Cardiac fibroblast (primary cell): ENCODE data around the gene FBXO28.

Experiments used
- DNase-seq, 2 donors: peaks; one replicate each; pipeline versions ENCODE4 v3.0.0 to v3.0.0-alpha.2; 2010; ENCODE audit warnings: low read depth in 2 of 2
- H3K4me3 ChIP-seq, 2 donors: replicated peaks in 1 of 2; 1 replicate in 1 of 2; 2 replicates in 1 of 2; pipeline ENCODE4 v1.5.1; 2011; ENCODE audit warnings: low read depth in 2 of 2, low read length in 2 of 2, mild to moderate bottlenecking in 2 of 2, moderate library complexity in 1 of 2
- TF ChIP-seq, protein P1 (sequence below): IDR thresholded peaks from one replicate; pipeline ENCODE4 v1.5.1; 2011; ENCODE audit warnings: low read depth, mild to moderate bottlenecking, low read length, inconsistent platforms

Gene FBXO28

GRCh38 chr1:224138198-224138597 is 24.3 kb downstream of the FBXO28 start:
- no peak for DNase-seq
- H3K4me3 ChIP-seq = no peak overlapping the region
- TF ChIP-seq, protein P1, sequence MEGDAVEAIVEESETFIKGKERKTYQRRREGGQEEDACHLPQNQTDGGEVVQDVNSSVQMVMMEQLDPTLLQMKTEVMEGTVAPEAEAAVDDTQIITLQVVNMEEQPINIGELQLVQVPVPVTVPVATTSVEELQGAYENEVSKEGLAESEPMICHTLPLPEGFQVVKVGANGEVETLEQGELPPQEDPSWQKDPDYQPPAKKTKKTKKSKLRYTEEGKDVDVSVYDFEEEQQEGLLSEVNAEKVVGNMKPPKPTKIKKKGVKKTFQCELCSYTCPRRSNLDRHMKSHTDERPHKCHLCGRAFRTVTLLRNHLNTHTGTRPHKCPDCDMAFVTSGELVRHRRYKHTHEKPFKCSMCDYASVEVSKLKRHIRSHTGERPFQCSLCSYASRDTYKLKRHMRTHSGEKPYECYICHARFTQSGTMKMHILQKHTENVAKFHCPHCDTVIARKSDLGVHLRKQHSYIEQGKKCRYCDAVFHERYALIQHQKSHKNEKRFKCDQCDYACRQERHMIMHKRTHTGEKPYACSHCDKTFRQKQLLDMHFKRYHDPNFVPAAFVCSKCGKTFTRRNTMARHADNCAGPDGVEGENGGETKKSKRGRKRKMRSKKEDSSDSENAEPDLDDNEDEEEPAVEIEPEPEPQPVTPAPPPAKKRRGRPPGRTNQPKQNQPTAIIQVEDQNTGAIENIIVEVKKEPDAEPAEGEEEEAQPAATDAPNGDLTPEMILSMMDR = no peak

DNA sequence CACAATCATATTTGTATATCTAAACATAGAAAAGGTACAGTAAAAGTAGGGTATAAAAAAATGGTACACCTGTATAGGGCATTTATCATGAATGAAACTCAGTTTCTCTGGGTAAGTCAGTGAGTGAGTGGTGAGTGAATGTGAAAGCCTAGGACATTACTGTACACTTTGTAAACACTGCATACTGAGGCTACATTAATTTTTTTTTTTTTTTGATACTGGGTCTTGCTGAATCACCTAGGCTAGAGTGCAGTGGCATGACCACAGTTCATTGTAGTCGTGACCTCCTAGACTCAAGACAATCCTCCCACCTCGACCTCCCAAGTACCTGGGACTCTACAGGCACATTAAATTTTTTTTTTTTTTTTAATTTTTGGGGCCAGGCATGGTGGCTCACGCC is 27.8 kb downstream of the FBXO28 start:
- no peak overlapping the region for H3K4me3 ChIP-seq
- TF ChIP-seq, protein P1 = no peak
- no peak for DNase-seq

DNA sequence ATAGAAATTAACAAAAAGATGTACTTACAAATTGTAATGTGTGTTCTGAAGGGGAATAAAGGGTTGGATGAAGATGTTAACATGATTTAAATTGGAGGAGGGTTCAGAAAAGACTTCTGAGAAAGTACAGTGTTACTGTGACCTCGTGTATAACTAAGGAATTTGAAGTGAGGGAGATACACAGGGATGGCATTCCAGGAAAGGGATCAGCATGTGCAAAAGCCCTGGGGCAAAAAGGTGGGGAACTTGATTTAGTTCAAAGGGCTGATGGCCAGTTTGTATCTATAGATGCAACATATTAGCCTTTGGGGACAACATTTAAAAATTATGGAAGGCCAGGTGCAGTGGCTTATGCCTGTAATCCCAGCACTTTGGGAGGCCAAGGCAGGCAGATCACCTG is 35.8 kb downstream of the FBXO28 start:
- no peak overlapping the region for H3K4me3 ChIP-seq
- TF ChIP-seq, protein P1 = no peak
- no peak for DNase-seq

GRCh38 chr1:224151117-224151516 is 37.2 kb downstream of the FBXO28 start:
- no peak for DNase-seq
- no peak overlapping the region for H3K4me3 ChIP-seq
- TF ChIP-seq, protein P1 = no peak

- no peak overlapping the region for H3K4me3 ChIP-seq
- DNase-seq = no peak
- TF ChIP-seq, protein P1 = no peak
Observed at GRCh38 chr1:224157316-224157715, 43.4 kb downstream of the FBXO28 start.

- TF ChIP-seq, protein P1 = no peak
- no peak overlapping the region for H3K4me3 ChIP-seq
- DNase-seq = no peak
Observed at GRCh38 chr1:224159541-224159940, 45.6 kb downstream of the FBXO28 start.

- DNase-seq = no peak
- H3K4me3 ChIP-seq = no peak overlapping the region
- TF ChIP-seq, protein P1 = no peak
Observed at GRCh38 chr1:224160171-224160682, 46.3 kb downstream of the FBXO28 start.
